Parathyroid adenoma (tissue), 2 donors: ENCODE measurements around the gene CHTOP.
A peak's percentile ranks its signal among the peaks of the same experiment; 100 is the strongest.
"Not testable (repeated sequence)": the region's sequence is repeated elsewhere in the genome, so short reads cannot be mapped to it uniquely, and the experiment has no call there.

ENCODE experiments used
- H2AFZ ChIP-seq: fragments of 300-600 bp; sonication (generic); one replicate; pipeline ENCODE4 v1.7.0; 2017; ENCODE audit warnings: antibody characterized with exemption, mild to moderate bottlenecking
- H3K27ac ChIP-seq: fragments of 300-600 bp; sonication (generic); one replicate; pipeline ENCODE4 v1.7.0; 2017
- H3K27me3 ChIP-seq: fragments of 300-600 bp; sonication (generic); one replicate; pipeline ENCODE4 v1.7.0; 2017; ENCODE audit warnings: low read length; ENCODE audit not compliant: control insufficient read depth, insufficient read depth
- H3K36me3 ChIP-seq: fragments of 300-600 bp; sonication (generic); one replicate; pipeline ENCODE4 v1.7.0; 2017; ENCODE audit warnings: low read length; ENCODE audit not compliant: control insufficient read depth, insufficient read depth
- H3K4me1 ChIP-seq: fragments of 300-600 bp; sonication (generic); one replicate; pipeline ENCODE4 v1.7.0; 2017; ENCODE audit warnings: control low read depth
- H3K4me2 ChIP-seq: fragments of 300-600 bp; sonication (generic); one replicate; pipeline ENCODE4 v1.7.0; 2017; ENCODE audit warnings: low read length
- H3K4me3 ChIP-seq: fragments of 300-600 bp; sonication (generic); one replicate; pipeline ENCODE4 v1.7.0; 2017; ENCODE audit warnings: low read depth, low read length
- H3K79me2 ChIP-seq: fragments of 300-600 bp; sonication (generic); one replicate; pipeline ENCODE4 v1.7.0; 2017; ENCODE audit warnings: control low read depth
- H3K9ac ChIP-seq: fragments of 300-600 bp; sonication (generic); one replicate; pipeline ENCODE4 v1.7.0; 2017; ENCODE audit warnings: mild to moderate bottlenecking
- H3K9me3 ChIP-seq: fragments of 300-600 bp; sonication (generic); one replicate; pipeline ENCODE4 v1.7.0; 2017; ENCODE audit warnings: low read length; ENCODE audit not compliant: control insufficient read depth
- CTCF ChIP-seq: fragments of 300-600 bp; sonication (generic); IDR thresholded peaks from one replicate; pipeline ENCODE4 v1.7.0; 2017; ENCODE audit warnings: antibody characterized with exemption, mild to moderate bottlenecking
- donor health status: primary hyperparathyroidism.

The CHTOP gene

GRCh38 chr1:153670257-153670858 is 36.5 kb downstream of the CHTOP start:
- Histone ChIP-seq H3K4me3 (peak overlapping the region; percentile 95), H3K4me2 (peak overlapping the region; percentile 98), H2AFZ (peak overlapping the region; percentile 75), H3K79me2 (peaks cover 6% of the 10 kb centered on the region), H3K4me1 (peaks cover 3% of the 10 kb centered on the region), H3K36me3 (no peaks in the 10 kb centered on the region), H3K9me3 (no peaks in the 10 kb centered on the region), H3K27me3 (no peaks in the 10 kb centered on the region), H3K9ac (no peak overlapping the region), H3K27ac (peak overlapping the region; percentile 53)
- TF ChIP-seq CTCF, result no peak

- H3K27me3 ChIP-seq, result no peaks in the 10 kb centered on the region
- H3K9me3 ChIP-seq, result no peaks in the 10 kb centered on the region
- TF ChIP-seq CTCF, result peak; percentile 47
Measured at GRCh38 chr1:153670859-153671627, 37.2 kb downstream of the CHTOP start, which contains the start of gene ILF2. TSS of gene ILF2 (minus strand) at chr1:153670993. CDS start at chr1:153670922, 71 bp downstream.

GRCh38 chr1:153671628-153672353 is 37.9 kb downstream of the CHTOP start:
- H3K27me3 ChIP-seq, H3K79me2 ChIP-seq, H3K36me3 ChIP-seq, H3K9me3 ChIP-seq, H3K4me1 ChIP-seq, H3K9ac ChIP-seq: not testable (repeated sequence)
- Histone ChIP-seq H3K27ac (peak overlapping the region; percentile 84), H3K4me3 (peak overlapping the region; percentile 95), H2AFZ (peak overlapping the region; percentile 73), H3K4me2 (peak overlapping the region; percentile 64)

More at GRCh38 chr1:153670859-153671627, 37.2 kb downstream of the CHTOP start, which contains the start of gene ILF2:
- Histone ChIP-seq H3K4me1 (peaks cover 3% of the 10 kb centered on the region), H3K79me2 (peaks cover 6% of the 10 kb centered on the region), H3K4me2 (peak within 1 kb of the TSS; percentile 98), H3K27ac (peak within 1 kb of the TSS; percentile 84), H3K36me3 (no peaks in the 10 kb centered on the region), H3K9ac (no peak within 1 kb of the TSS), H2AFZ (peak within 1 kb of the TSS; percentile 75), H3K4me3 (peak within 1 kb of the TSS; percentile 95)

GRCh38 chr1:153673511-153673910 is 39.6 kb downstream of the CHTOP start:
- no peaks in the 10 kb centered on the region for H3K9me3 ChIP-seq
- no peak overlapping the region for H3K9ac ChIP-seq

More at GRCh38 chr1:153673511-153673910, 39.6 kb downstream of the CHTOP start:
- Histone ChIP-seq H3K27me3 (no peaks in the 10 kb centered on the region), H3K4me3 (no peak overlapping the region), H2AFZ (no peak overlapping the region), H3K36me3 (no peaks in the 10 kb centered on the region), H3K79me2 (peaks cover 6% of the 10 kb centered on the region), H3K4me2 (no peak overlapping the region), H3K27ac (no peak overlapping the region), H3K4me1 (peaks cover 3% of the 10 kb centered on the region)
- TF ChIP-seq CTCF, result no peak
